Kasumi-1 (cell line): ENCODE data around the gene PTPRG.
"Not testable (repeated sequence)": the region's sequence is repeated elsewhere in the genome, so short reads cannot be mapped to it uniquely, and the experiment has no call there.

Source experiments
- DNase-seq, 2 experiments: peaks; one replicate each; lab custom pipeline; 2025; lab: John Stamatoyannopoulos, UW

The PTPRG gene

DNA sequence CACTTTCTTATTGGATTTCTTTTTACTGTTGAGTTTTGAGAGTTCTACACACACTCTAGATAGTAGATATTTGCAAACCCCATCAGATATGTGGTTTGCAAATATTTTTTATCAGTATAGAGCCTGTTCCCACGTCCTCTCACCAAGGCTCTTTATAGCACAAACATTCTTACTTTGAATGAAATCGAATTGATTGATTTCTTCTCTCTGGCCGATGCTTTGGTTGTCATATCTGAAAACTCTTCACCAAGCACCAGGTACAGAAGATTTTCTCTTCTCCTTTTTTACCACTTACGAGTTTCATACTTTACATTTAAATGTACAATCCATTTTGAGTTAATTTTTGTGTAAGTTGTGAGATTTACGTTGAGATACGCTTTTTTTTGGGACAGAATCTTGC lies 163.4 kb downstream of the PTPRG start:
- no peak for DNase-seq

GRCh38 chr3:61725851-61726333 lies 164.5 kb downstream of the PTPRG start:
- DNase-seq: no peak

- no peak for DNase-seq
Measured at GRCh38 chr3:61727435-61727834, 166.1 kb downstream of the PTPRG start.

- DNase-seq: no peak
Measured at GRCh38 chr3:61729038-61729634, 167.8 kb downstream of the PTPRG start.

- no peak for DNase-seq
Measured at GRCh38 chr3:61730056-61730455, 168.7 kb downstream of the PTPRG start.

- no peak for DNase-seq
Measured at GRCh38 chr3:61730577-61731231, 169.3 kb downstream of the PTPRG start.

- no peak for DNase-seq
Measured at GRCh38 chr3:61733000-61733399, 171.6 kb downstream of the PTPRG start.

- DNase-seq: no peak
Measured at GRCh38 chr3:61733876-61734275, 172.5 kb downstream of the PTPRG start.

- no peak for DNase-seq
Measured at GRCh38 chr3:61734749-61735686, 173.6 kb downstream of the PTPRG start.

GRCh38 chr3:61736506-61736905 lies 175.1 kb downstream of the PTPRG start:
- DNase-seq: no peak

GRCh38 chr3:61739640-61740039 lies 178.3 kb downstream of the PTPRG start:
- DNase-seq: no peak

DNA sequence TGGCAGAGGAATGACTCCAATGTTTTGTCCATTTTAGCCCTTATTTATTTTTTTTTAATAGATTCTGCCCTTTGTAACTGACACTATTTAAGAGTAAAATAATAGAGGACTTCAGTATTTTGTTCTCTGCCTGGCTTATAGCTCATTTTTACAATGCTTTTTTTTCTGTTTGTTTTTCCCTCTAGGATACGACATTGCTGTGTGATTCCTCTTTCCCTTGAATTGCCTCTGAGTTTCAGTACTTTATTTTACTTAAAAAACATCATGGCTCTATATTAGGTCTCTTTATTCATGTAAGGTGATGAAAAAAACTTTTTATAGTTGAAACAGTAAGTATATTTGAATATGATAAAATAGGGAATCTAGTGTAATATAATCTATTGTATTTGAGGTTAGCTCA lies 179.1 kb downstream of the PTPRG start:
- DNase-seq: no peak

DNA sequence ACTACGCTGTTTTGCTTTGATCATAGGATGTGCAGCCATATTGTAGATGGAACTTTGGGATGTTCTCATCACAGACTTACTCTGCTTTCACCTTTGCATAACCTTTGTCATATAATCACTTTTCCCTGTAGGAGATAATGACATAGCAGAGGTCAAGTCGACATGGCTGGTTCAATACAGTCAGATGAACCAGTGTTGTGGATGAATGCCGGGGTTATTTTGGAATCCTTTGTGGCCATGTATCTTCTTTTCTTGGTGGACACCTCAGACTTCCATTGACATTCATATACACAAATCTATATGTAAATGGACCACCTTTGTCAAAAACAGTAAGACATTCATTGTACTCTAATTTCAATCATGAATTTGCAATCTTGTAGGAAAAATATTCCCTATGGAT lies 180.2 kb downstream of the PTPRG start:
- DNase-seq: no peak

- DNase-seq: no peak
Measured at GRCh38 chr3:61742006-61742405, 180.6 kb downstream of the PTPRG start.

- DNase-seq: no peak
Measured at GRCh38 chr3:61743067-61743466, 181.7 kb downstream of the PTPRG start.

DNA sequence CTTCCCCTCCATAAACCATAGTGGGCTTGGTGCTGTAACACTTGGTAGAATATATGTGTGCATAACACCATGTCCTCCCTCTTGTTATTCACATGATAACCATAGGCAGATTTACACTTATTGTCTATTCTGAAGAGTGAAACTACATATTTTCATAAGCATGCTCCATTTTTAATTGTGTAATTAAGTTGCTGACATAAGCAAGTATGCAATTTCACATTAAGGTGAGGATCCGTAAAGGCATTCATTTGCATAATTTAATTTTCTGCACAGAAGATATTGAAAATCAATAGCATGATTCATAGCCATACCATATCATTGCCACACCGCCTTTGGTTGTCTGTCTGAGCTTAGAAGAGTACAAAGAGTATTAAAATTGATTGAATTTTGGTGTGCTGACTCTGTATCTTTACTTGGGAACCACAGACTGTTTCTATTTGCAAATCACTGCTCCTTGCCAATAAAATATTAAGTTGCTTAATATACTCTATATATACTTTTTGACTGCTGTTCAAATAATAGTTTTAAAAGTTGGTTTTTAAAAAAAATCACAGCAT lies 182.4 kb downstream of the PTPRG start:
- no peak for DNase-seq

DNA sequence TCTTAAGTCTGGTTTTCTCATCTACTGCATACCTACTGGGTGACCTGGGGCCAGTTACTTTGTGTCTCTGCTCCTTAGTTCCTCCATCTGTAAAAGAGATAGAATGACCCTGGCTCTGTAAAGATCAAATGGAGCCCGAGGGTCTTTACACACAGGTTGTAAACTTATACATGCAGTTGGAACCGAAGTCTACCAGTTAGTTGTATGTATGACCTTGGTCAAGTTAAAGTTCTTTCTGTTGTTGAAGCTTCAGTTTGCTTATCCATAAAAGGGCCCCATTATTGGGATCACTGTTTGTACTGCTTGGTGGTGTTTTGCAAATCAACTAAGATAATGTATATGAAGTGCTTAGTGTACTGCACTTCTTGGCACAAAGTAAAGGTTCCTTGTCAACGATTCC lies 186.9 kb downstream of the PTPRG start:
- DNase-seq: no peak

DNA sequence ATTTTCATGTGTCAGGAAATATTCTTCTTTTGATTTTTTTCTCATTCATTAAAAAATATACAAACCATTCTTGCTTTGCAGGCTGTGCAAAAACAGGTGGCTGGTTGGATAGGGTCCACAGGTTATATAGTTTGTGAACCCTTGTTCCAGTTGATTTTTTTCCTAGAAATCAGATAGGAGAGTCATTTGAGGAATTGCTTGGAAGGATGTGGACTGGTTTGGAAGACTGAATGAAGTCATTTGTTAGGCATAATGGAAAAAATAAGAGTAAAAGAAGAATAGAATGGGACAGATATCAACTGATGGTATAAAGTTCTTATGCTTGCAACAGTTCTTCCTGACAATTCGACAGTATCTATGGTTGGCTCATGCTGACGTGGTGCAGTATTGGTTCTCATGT lies 189.4 kb downstream of the PTPRG start:
- DNase-seq: no peak

GRCh38 chr3:61758839-61759238 lies 197.5 kb downstream of the PTPRG start:
- no peak for DNase-seq

DNA sequence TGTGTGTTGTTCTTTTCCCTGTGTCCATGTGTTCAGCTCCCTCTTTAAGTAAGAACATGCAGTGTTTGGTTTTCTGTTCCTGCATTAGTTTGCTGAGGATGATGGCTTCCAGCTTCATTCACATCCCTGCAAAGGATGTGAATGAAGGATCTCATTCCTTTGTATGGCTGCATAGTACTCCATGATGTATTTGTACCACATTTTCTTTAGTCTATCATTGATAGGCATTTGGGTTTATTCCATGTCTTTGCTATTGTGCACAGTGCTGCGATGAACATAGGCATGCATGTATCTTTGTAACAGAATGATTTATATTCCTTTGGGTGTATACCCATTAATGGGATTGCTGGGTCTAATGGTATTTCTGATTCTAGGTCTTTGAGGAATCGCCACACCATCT lies 199.4 kb downstream of the PTPRG start:
- not testable (repeated sequence) for DNase-seq

DNA sequence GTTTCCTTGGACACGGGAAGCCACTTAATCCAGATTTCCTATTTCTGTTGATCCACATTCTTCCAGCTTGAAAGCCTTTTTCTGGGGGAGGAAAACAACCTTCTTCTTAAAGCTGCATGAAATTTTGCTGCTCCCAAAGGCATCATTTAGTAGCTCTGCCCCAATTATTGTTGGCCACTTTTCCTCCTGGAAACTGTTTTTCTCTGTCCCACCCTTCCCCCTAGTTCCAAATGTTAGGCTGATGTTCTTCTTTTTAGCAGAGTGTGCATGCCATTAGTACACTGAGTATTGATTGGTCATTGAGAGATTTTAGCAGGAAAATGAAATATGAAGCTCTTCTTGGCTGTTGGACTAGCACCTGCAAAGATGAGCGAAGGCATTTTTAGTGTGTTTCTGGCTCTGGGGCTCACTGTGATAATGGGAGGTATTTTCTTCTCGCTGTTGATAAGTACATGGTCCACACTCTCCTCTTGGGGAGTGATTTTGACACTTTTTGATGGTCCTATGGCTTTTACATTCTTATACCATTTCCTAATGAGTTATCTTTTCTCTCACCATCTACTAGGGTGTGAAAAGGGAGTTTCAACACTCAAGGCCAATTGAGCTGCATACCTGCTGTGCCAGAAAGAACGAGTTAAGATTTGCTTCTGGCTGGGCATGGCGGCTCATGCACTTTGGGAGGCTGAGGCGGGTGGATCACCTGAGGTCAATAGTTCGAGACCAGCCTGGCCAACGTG lies 200.5 kb downstream of the PTPRG start:
- no peak for DNase-seq
